GM12878 (cell line): Measurements from ENCODE around the gene DUSP18. TPM values are rescaled to one million over a fixed set of nuclear protein-coding genes. Genes with fewer than 3 reads are reported as not detected.
A peak's percentile ranks its signal among the peaks of the same experiment; 100 is the strongest.

Source experiments
- ATF7 ChIP-seq: fragments of 450-650 bp; IDR thresholded peaks from 2 replicates; pipeline ENCODE4 v1.6.1; 2016; ENCODE audit warnings: low read depth, mild to moderate bottlenecking
- DPF2 ChIP-seq: fragments of 450-650 bp; IDR thresholded peaks from 2 replicates; pipeline ENCODE4 v1.6.1; 2017; ENCODE audit warnings: mild to moderate bottlenecking
- EP300 ChIP-seq, 2 experiments: fragments of 150-350 bp in 1 of 2; IDR thresholded peaks; 2 replicates each; pipeline ENCODE4 v1.6.1; 2011 to 2012; ENCODE audit warnings: low read depth in 2 of 2, low read length in 2 of 2, borderline replicate concordance in 1 of 2, improper control_type of control experiment in 1 of 2, inconsistent platforms in 1 of 2; ENCODE audit not compliant: control insufficient read depth in 1 of 2
- IKZF2 ChIP-seq, 2 experiments: fragments of 450-650 bp; IDR thresholded peaks; 2 replicates each; pipeline ENCODE4 v1.6.1; 2017; ENCODE audit warnings: mild to moderate bottlenecking in 2 of 2, moderate library complexity in 2 of 2
- KDM1A ChIP-seq: fragments of 200-600 bp; sonication (generic); IDR thresholded peaks from 2 replicates; pipeline ENCODE4 v1.6.1; 2016; ENCODE audit warnings: borderline replicate concordance
- KLF5 ChIP-seq: fragments of 450-650 bp; IDR thresholded peaks from 2 replicates; pipeline ENCODE4 v1.6.1; 2014; ENCODE audit warnings: mild to moderate bottlenecking; ENCODE audit not compliant: partially characterized antibody
- MEF2A ChIP-seq: IDR thresholded peaks from 2 replicates; pipeline ENCODE4 v1.6.1; 2011; ENCODE audit warnings: low read depth, mild to moderate bottlenecking, low read length, moderate library complexity; ENCODE audit not compliant: insufficient read depth
- MTA3 ChIP-seq: IDR thresholded peaks from 2 replicates; pipeline ENCODE4 v1.6.1; 2012; ENCODE audit warnings: low read length, inconsistent platforms, borderline replicate concordance
- NFXL1 ChIP-seq: fragments of 450-650 bp; IDR thresholded peaks from 2 replicates; pipeline ENCODE4 v1.6.1; 2017; ENCODE audit warnings: antibody characterized with exemption, mild to moderate bottlenecking, borderline replicate concordance
- NR2F1 ChIP-seq: fragments of 450-650 bp; conservative IDR thresholded peaks from 2 replicates; pipeline ENCODE4 v1.6.1; 2017; ENCODE audit warnings: mild to moderate bottlenecking
- POU2F2 ChIP-seq: IDR thresholded peaks from 3 replicates; pipeline ENCODE4 v1.6.1; 2011; ENCODE audit warnings: low read depth, mild to moderate bottlenecking, low read length, borderline replicate concordance
- RELA ChIP-seq: fragments of 450-650 bp; IDR thresholded peaks from 2 replicates; pipeline ENCODE4 v1.8.0; 2014; ENCODE audit warnings: borderline replicate concordance; ENCODE audit not compliant: partially characterized antibody
- SMC3 ChIP-seq: IDR thresholded peaks from 2 replicates; pipeline ENCODE4 v1.6.1; 2011; ENCODE audit warnings: low read length, improper control_type of control experiment, borderline replicate concordance
- SPI1 ChIP-seq: IDR thresholded peaks from 2 replicates; pipeline ENCODE4 v1.6.1; 2011; ENCODE audit warnings: low read depth, mild to moderate bottlenecking, low read length, moderate library complexity, borderline replicate concordance; ENCODE audit not compliant: insufficient read depth
- ZBTB11 ChIP-seq: fragments of 450-650 bp; formaldehyde crosslinking; IDR thresholded peaks from 2 replicates; pipeline ENCODE4 v1.5.0; 2022; ENCODE audit warnings: mild to moderate bottlenecking, missing genetic modification characterization
- ZBTB40 ChIP-seq: fragments of 450-650 bp; IDR thresholded peaks from 2 replicates; pipeline ENCODE4 v1.6.1; 2016; ENCODE audit warnings: mild to moderate bottlenecking, moderate library complexity, borderline replicate concordance
- polyA plus RNA-seq, 11 experiments: library from polyadenylated mRNA; depleted of rRNA in 4 of 11; unstranded in 6 of 11; stranded (reverse) in 5 of 11; fragments of >200 nt; fragmentation: Nextera tagmentation in 4 of 11; fragmentation: Illumina TruSeq in 1 of 11; extraction: Ambion mirVana in 4 of 11; extraction: Trizol in 1 of 11; gene quantifications; 1 replicate in 1 of 11; 2 replicates in 10 of 11; pipeline versions ENCODE4 v1.2.1 to v1.2.3, GENCODE V29; 2011 to 2016; ENCODE audit warnings: inconsistent platforms in 2 of 11, missing spikeins in 2 of 11, low read depth in 1 of 11
- total RNA-seq, 4 experiments: library from RNA; depleted of rRNA in 3 of 4; stranded (reverse); fragments of >200 nt in 3 of 4; fragmentation: Illumina TruSeq in 1 of 4; extraction: Trizol in 1 of 4; gene quantifications; 2 replicates each; pipeline versions ENCODE4 v1.2.1 to v1.2.3, GENCODE V29; 2013 to 2021
- TF ChIP-seq, protein P1 (sequence below): IDR thresholded peaks from 2 replicates; pipeline ENCODE4 v1.6.1; 2011; ENCODE audit warnings: borderline replicate concordance, low read depth, mild to moderate bottlenecking, moderate library complexity, low read length; ENCODE audit not compliant: insufficient read depth, poor library complexity, severe bottlenecking
- TF ChIP-seq, protein P2 (sequence below): IDR thresholded peaks from 2 replicates; pipeline ENCODE4 v1.6.1; 2012; ENCODE audit warnings: low read depth, low read length, improper control_type of control experiment

The DUSP18 gene
- total and polyA plus RNA-seq, 10 of the 15 experiments (the other 5 are each of a cell fraction or from before 2014, with no cell fraction given), result 1.9 to 11.9 (median 7.7) TPM

- TF ChIP-seq, protein P1, sequence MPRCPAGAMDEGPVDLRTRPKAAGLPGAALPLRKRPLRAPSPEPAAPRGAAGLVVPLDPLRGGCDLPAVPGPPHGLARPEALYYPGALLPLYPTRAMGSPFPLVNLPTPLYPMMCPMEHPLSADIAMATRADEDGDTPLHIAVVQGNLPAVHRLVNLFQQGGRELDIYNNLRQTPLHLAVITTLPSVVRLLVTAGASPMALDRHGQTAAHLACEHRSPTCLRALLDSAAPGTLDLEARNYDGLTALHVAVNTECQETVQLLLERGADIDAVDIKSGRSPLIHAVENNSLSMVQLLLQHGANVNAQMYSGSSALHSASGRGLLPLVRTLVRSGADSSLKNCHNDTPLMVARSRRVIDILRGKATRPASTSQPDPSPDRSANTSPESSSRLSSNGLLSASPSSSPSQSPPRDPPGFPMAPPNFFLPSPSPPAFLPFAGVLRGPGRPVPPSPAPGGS, result peak; percentile 24
- TF ChIP-seq MTA3, result peak; percentile 37; the same call in 1 of the 2 replicates
- peak; percentile 94 to 96 for TF ChIP-seq IKZF2 (IDR thresholded peaks at IDR 0.05)
- no peak; a peak in 2 of 4 replicates for TF ChIP-seq EP300 (IDR thresholded peaks at IDR 0.05; ENCODE audit: borderline replicate concordance in 1 of 2, control insufficient read depth in 1 of 2, low read depth in 2 of 2, low read length in 2 of 2)
- no peak for TF ChIP-seq KDM1A
- no peak for TF ChIP-seq KLF5
- TF ChIP-seq ZBTB40, result no peak
- TF ChIP-seq DPF2, result peak; percentile 92
- peak; percentile 64 for TF ChIP-seq ATF7
- TF ChIP-seq SMC3, result no peak
- TF ChIP-seq, protein P2, sequence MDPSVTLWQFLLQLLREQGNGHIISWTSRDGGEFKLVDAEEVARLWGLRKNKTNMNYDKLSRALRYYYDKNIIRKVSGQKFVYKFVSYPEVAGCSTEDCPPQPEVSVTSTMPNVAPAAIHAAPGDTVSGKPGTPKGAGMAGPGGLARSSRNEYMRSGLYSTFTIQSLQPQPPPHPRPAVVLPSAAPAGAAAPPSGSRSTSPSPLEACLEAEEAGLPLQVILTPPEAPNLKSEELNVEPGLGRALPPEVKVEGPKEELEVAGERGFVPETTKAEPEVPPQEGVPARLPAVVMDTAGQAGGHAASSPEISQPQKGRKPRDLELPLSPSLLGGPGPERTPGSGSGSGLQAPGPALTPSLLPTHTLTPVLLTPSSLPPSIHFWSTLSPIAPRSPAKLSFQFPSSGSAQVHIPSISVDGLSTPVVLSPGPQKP, result no peak
- no peak for TF ChIP-seq MEF2A
- TF ChIP-seq NR2F1, result 0 out of 2 replicates have a peak, but pooled peaks have one; percentile 48
- peak; percentile 55; the same call in 1 of the 3 replicates for TF ChIP-seq POU2F2
- no peak for TF ChIP-seq ZBTB11 (CRISPR knock-in tag)
- peak; percentile 89 for TF ChIP-seq SPI1
- no peak for TF ChIP-seq RELA
- no peak for TF ChIP-seq NFXL1
These were observed 38.3 kb upstream of the DUSP18 start (continued) for GRCh38 chr22:30705710-30706651.
